D341Med (cell line): Measurements from ENCODE around the gene CYB5B.

Source experiments
- DNase-seq: peaks from one replicate; pipeline ENCODE4 v3.0.0; 2012; ENCODE audit warnings: low spot score

CYB5B gene

GRCh38 chr16:69485816-69486215 lies 61.4 kb downstream of the CYB5B start:
- DNase-seq: no peak

DNA sequence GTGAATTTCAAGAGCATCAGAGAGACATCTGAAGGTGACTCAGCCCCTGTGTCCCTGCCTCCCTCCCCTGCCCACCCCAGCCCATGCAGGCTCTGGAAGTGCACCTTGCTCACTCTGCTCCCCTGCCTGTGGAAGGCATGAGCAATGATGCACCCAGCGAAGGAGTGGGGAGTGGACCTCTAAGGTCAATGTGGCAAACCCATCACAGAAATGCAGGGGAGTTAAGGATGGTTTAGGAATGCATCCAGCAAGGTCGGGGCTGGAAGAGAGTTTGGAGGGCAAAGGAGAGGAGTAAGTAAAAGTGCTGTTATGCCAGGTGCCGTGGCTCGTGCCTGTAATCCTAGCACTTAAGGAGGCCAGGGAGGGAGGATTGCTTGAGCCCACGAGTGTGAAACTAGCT lies 61.9 kb downstream of the CYB5B start:
- DNase-seq: no peak

- DNase-seq: no peak
Measured at GRCh38 chr16:69486724-69487123, 62.3 kb downstream of the CYB5B start.

- no peak for DNase-seq
Measured at GRCh38 chr16:69490707-69491324, 66.4 kb downstream of the CYB5B start.

GRCh38 chr16:69494991-69495392 lies 70.6 kb downstream of the CYB5B start:
- DNase-seq: no peak

- DNase-seq: no peak
Measured at GRCh38 chr16:69495821-69496220, 71.4 kb downstream of the CYB5B start.

GRCh38 chr16:69496376-69496775 lies 72.0 kb downstream of the CYB5B start:
- no peak for DNase-seq

GRCh38 chr16:69496896-69497295 lies 72.5 kb downstream of the CYB5B start:
- DNase-seq: no peak

DNA sequence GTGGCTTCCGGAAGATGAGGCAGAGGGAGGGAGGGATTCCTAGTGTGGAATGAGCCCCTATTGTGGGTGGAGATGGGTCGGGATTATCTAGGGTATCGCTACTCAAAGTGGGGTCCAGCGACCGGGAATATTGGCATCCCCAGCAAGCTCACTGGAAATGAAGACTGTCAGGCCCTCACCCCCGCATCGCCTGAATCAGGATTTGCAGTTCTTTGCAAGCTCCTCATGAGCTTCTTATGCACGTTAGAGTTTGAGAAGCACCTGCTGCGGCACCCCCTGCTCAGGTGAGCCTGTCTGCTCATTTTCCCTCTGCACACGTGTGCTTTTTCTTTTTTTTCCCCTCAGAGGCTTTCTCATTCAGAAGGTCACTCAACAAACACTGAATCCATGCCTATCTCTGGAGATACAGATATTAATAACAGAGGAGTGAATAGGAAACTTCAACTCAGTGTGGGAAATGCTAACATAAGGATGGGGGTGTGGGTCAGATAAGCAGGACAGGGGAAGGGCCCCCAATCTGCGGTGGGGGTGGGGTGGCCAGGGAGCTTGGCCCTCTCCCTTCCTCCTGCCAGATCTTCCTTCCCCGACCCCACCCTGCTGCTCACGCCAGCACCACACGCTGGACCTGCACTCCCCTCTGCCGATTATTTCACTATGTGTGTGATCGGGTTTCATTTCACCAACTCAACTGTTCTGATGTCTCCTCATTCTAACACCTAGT lies 73.6 kb downstream of the CYB5B start:
- DNase-seq: no peak

GRCh38 chr16:69498926-69499325 lies 74.5 kb downstream of the CYB5B start:
- no peak for DNase-seq

- no peak for DNase-seq
Measured at GRCh38 chr16:69499541-69500230, 75.3 kb downstream of the CYB5B start.

DNA sequence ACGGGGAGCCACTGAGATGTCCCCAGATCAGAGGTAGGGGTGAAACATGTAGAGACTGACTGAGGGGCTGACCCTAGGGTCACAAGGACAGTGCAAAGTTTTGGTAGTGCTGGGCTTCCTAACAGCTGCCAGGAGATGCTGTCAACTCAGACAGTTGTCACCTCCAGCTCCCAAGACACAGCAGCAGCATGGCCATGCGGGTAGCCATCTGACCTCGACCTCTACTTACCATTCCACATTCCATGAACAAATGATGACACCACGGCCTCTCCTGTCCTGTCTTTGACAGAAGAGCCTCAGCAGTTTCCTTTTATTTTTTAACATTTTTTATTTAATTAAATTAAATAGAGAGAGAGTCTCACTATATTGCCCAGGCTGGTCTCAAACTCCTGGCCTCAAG lies 76.1 kb downstream of the CYB5B start:
- no peak for DNase-seq

- DNase-seq: no peak
Measured at GRCh38 chr16:69501956-69502745, 77.7 kb downstream of the CYB5B start.

GRCh38 chr16:69503244-69503643 lies 78.8 kb downstream of the CYB5B start:
- DNase-seq: no peak

DNA sequence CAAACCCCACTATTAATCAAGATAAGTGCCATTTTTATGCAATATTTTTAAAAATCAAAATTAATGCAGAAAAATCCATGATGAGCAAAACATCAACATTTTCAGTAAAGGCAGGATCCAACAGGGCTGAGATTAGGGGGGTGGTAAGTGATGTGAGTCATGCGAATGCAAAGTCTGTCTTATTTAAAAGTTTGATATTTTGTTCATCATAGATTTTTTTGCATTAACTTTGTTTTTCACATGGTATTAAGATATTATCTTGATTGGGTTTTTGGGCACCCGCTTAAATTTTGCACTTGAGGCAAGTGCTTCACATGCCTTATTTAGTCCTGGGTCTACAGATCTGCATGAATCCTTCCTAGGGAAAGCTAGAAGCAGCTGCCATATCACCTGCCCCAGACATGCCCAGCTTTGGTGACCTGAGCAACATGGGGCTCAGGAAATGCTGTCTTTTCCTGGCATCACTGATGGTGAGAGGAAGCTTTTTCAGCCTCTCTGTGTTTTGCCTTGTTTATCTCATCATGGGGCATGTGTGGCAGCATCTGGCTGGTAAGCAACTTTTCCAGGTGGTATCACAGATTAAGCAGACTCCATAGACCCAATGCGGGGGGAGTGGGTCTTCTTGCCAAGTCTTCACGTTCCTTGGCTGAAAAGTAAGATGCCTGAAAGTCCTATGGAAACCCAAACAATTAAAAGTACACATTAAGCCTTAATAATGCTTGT lies 83.8 kb downstream of the CYB5B start:
- peak; percentile 54 for DNase-seq

GRCh38 chr16:69509125-69509524 lies 84.7 kb downstream of the CYB5B start:
- DNase-seq: no peak

GRCh38 chr16:69511651-69512050 lies 87.2 kb downstream of the CYB5B start:
- DNase-seq: no peak

- no peak for DNase-seq
Measured at GRCh38 chr16:69513180-69513966, 89.0 kb downstream of the CYB5B start.

DNA sequence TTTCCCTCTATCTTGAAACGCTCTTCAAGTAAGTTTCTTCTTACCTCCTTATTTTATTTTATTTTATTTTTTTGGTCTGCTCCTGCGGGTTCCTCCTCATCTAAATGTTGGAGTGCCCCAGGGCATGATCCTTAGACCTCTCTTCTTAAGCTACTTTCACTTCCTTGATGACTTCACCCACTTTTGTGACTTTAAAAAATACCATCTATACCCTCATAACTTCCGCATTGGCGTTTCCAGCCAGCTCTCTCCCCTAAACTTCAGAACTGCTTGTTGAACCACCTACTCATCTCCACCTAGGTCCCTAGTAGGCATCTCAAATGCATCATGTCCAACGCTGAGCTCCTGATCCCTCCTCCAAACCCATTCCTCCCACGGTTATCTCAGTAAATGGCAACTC lies 89.9 kb downstream of the CYB5B start:
- no peak for DNase-seq
